Heart left ventricle (tissue), 13 donors: ENCODE data around the gene AMPD3.

Experiments
- POLR2A ChIP-seq, 2 donors: fragments of 450-650 bp; IDR thresholded peaks; one replicate each; pipeline ENCODE4 v1.6.1; 2017; ENCODE audit warnings: antibody characterized with exemption in 2 of 2, mild to moderate bottlenecking in 2 of 2, moderate library complexity in 2 of 2
- TF ChIP-seq, protein P1 (sequence below), 12 donors: fragments of 200-600 bp; sonication (generic) in 4 of 12; IDR thresholded peaks; one replicate each; pipeline versions ENCODE4 v1.5.0 to v1.8.0; 2018 to 2022; ENCODE audit warnings: antibody characterized with exemption in 12 of 12, mild to moderate bottlenecking in 5 of 12
- donor health status: ischemic (EF 13 %, LVEDD 7.1; RV severe dilation, severe dysfunction).
- donor health status: DM: no; HTN: yes; CAD: no.
- donor health status: DM: no; HTN: no; CAD: no.
- donor health status: ischemic (EF 25% LVEDD 6.9; RV normal size, moderate dysfunction).
- donor health status: ischemic (EF 25% LVEDD 5.7; RV mildly dilated, moderate dysfunction).
- donor health status: ischemic (EF 35%, LVEDD 5.7; RV mildly dilated, moderate dysfunction).
- donor health status: nonischemic (EF 11% LVEDD 7.7; RV severe dilation, severe dysfunction).
- donor health status: DM: yes; HTN: yes; CAD: no.
- donor health status: PGD.
- donor health status: ischemic (EF 29% LVEDD 5.4; RV normal size, mild dysfunction).
- donor health status: nonischemic (EF 23%, LVEDD 6.1; RV moderate dilation, normal function).

DNA sequence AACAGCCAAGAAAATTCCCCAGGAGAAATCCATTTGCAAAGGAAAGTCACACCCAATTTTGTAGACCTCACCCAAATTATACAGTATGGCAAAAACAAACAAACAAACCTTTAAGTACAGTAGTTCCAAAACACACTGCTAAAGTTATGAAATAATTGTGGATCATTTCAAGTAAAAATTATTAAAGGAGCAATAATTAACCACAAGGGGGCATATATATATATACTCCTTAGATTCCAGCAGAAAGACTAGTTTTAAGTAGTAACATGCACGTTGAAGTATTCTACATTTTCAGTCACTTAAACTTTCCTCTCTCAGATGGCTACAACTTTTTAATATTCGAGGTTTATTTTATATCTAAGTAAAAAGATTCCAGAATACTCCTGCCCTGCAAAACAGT, 59.1 kb downstream of the AMPD3 start:
- TF ChIP-seq, protein P1, sequence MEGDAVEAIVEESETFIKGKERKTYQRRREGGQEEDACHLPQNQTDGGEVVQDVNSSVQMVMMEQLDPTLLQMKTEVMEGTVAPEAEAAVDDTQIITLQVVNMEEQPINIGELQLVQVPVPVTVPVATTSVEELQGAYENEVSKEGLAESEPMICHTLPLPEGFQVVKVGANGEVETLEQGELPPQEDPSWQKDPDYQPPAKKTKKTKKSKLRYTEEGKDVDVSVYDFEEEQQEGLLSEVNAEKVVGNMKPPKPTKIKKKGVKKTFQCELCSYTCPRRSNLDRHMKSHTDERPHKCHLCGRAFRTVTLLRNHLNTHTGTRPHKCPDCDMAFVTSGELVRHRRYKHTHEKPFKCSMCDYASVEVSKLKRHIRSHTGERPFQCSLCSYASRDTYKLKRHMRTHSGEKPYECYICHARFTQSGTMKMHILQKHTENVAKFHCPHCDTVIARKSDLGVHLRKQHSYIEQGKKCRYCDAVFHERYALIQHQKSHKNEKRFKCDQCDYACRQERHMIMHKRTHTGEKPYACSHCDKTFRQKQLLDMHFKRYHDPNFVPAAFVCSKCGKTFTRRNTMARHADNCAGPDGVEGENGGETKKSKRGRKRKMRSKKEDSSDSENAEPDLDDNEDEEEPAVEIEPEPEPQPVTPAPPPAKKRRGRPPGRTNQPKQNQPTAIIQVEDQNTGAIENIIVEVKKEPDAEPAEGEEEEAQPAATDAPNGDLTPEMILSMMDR (IDR thresholded peaks at IDR 0.05), result peak in 11 of 12 donors; percentile 16 to 57 (median 42)
- TF ChIP-seq POLR2A (IDR thresholded peaks at IDR 0.05), result no peak
